Measurements from ENCODE around the gene CDKN1C. TPM values are rescaled to one million over a fixed set of nuclear protein-coding genes. Genes with fewer than 3 reads are reported as not detected.

Gene CDKN1C
- total and polyA plus RNA-seq, 2 of the 8 experiments (the other 6 are each of a cell fraction or from before 2014, with no cell fraction given) = 12.8 to 14.1 TPM

GRCh38 chr11:2843551-2843950, 42.0 kb downstream of the CDKN1C start:
- Histone ChIP-seq H3K9ac (replicated peaks in 1 of 4; ENCODE audit: extremely low read depth in 1 of 4, low read depth in 3 of 4, low read length in 3 of 4) (no peak overlapping the region), H2AK5ac (ENCODE audit: low read depth, low read length) (no peak overlapping the region), H4K91ac (replicated peaks; ENCODE audit: insufficient read length, low read length) (no peak overlapping the region), H2BK5ac (ENCODE audit: low read depth, low read length) (no peak overlapping the region), H2BK120ac (replicated peaks; ENCODE audit: low read depth, low read length) (no peak overlapping the region), H2BK12ac (ENCODE audit: low read depth, low read length) (no peak overlapping the region), H3K27ac (ENCODE audit: low read depth, low read length) (no peak overlapping the region), H3K79me2 (ENCODE audit: control insufficient read depth in 1 of 2, insufficient read depth in 2 of 2, low read length in 2 of 2) (no peaks in the 10 kb centered on the region), H4K8ac (ENCODE audit: extremely low read depth, insufficient read depth, low read length) (no peak overlapping the region), H3K4ac (replicated peaks; ENCODE audit: insufficient read length, low read depth, low read length) (no peak overlapping the region), H3K4me3 (ENCODE audit: extremely low read depth in 1 of 4, insufficient read depth in 2 of 4, low read depth in 3 of 4, low read length in 4 of 4) (no peak overlapping the region), H3K27me3 (replicated peaks in 1 of 4; ENCODE audit: control insufficient read depth in 3 of 4, extremely low read depth in 1 of 4, insufficient read depth in 3 of 4, low read length in 3 of 4) (peaks cover 0 to 16% (median 4%) of the 10 kb centered on the region in 4 experiments; a peak in 3 of 7 replicates), H4K5ac (ENCODE audit: insufficient read length, low read depth, low read length) (no peak overlapping the region), H2AFZ (ENCODE audit: low read length) (no peak overlapping the region), H3K9me3 (ENCODE audit: insufficient read depth in 2 of 2, low read depth in 1 of 2, low read length in 1 of 2) (no peaks in the 10 kb centered on the region), H4K20me1 (replicated peaks in 1 of 2; ENCODE audit: control insufficient read depth in 1 of 2, insufficient read depth in 2 of 2, low read length in 2 of 2) (no peaks in the 10 kb centered on the region), H3K18ac (ENCODE audit: extremely low read depth, low read length) (no peak overlapping the region), H3K4me2 (ENCODE audit: insufficient read depth in 1 of 2, low read depth in 2 of 2, low read length in 2 of 2) (no peak overlapping the region), H3K14ac (ENCODE audit: insufficient read length) (no peak overlapping the region), H3K36me3 (ENCODE audit: control insufficient read depth in 2 of 4, insufficient read depth in 4 of 4, low read length in 3 of 4) (no peaks in the 10 kb centered on the region), H2BK20ac (ENCODE audit: low read length) (no peak overlapping the region), H3K56ac (replicated peaks; ENCODE audit: insufficient read length, low read depth, low read length) (no peak overlapping the region), H3K79me1 (ENCODE audit: low read depth, low read length) (no peaks in the 10 kb centered on the region), H3K4me1 (replicated peaks in 1 of 4; ENCODE audit: control insufficient read depth in 3 of 4, insufficient read depth in 4 of 4, low read length in 3 of 4) (peaks cover 0 to 7% (median 4%) of the 10 kb centered on the region in 4 experiments; a peak in 4 of 7 replicates), H2BK15ac (ENCODE audit: low read length) (no peak overlapping the region), H3K23me2 (ENCODE audit: low read depth, low read length) (no peaks in the 10 kb centered on the region), H3K23ac (ENCODE audit: insufficient read length) (no peak overlapping the region)
- WGBS, 2 experiments (ENCODE audit: extremely low coverage in 1 of 2, insufficient coverage in 1 of 2, insufficient read length in 1 of 2, insufficient replicate concordance in 2 of 2, low coverage in 1 of 2, low lambda C conversion rate in 2 of 2, missing lambda C conversion rate in 1 of 2) = 88% methylated on average over 14 of the region's 14 CpGs; no CpG with 5 or more reads in 1 of the 2 experiments
- ChIA-PET POLR2A (ENCODE audit: partially characterized antibody) (interaction anchor here (1.4 to 1.7 kb wide), 2 partner anchors 15 to 41 kb away, joined by 4 to 5 read pairs; no protein-coding TSS in a partner anchor), CTCF (ENCODE audit: partially characterized antibody) (interaction anchor here (1.4 kb wide), 1 partner anchor 39 kb away, joined by 5 read pairs; no protein-coding TSS in a partner anchor)
- DNase-seq (ENCODE audit: low read depth in 1 of 2, low spot score in 2 of 2) (no peak), FAIRE-seq (no peak)
- TF ChIP-seq CHD2 (IDR thresholded peaks at IDR 0.05; ENCODE audit: low read length) (no peak), KDM5A (IDR thresholded peaks at IDR 0.05; ENCODE audit: low read length) (no peak), PHF8 (conservative IDR thresholded peaks at IDR 0.05; ENCODE audit: low read depth, low read length) (no peak), CBX5 (IDR thresholded peaks at IDR 0.05; ENCODE audit: low read depth, low read length) (no peak), RXRA (IDR thresholded peaks at IDR 0.05; ENCODE audit: insufficient read depth, low read depth, low read length) (no peak), GABPA (IDR thresholded peaks at IDR 0.05; ENCODE audit: borderline replicate concordance, insufficient read depth, low read length) (no peak), CTCF (IDR thresholded peaks at IDR 0.05; ENCODE audit: control extremely low read depth in 1 of 3, insufficient read depth in 1 of 3, low read depth in 1 of 3, low read length in 3 of 3) (no peak), SIRT6 (IDR thresholded peaks at IDR 0.05; ENCODE audit: low read length) (no peak)

Data from H1 (cell line).